Retinal pigment epithelial cell (primary cell): ENCODE measurements around the gene SUGT1.

Source experiments
- DNase-seq: peaks from one replicate; pipeline ENCODE4 v3.0.0-alpha.2; 2010; ENCODE audit warnings: low read depth
- H3K4me3 ChIP-seq: 2 replicates; pipeline ENCODE4 v1.5.1; 2011; ENCODE audit warnings: mild to moderate bottlenecking, low read length, control low read depth, moderate library complexity
- TF ChIP-seq, protein P1 (sequence below): conservative IDR thresholded peaks from 2 replicates; pipeline ENCODE4 v1.5.1; 2011; ENCODE audit warnings: low read depth, low read length, control low read depth, inconsistent platforms

Gene SUGT1

DNA sequence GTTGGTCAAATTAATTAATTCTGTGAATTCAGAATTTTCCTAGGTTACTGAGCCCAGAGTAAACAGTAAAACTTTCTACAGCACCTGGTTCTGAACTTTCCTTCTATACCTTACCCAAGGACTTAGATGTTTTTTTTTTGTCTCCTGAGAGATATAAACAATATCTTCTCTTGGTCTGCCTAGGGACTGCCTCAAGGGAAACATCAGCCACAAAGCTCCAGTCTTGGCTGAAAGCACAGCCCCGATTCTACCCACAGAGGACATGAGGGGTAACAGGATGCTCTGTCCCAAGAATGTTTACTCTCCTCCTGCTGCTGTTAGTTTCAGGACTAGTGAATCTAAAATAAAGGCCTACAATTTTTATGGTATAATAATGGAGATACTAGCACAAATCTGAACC is 72.7 kb downstream of the SUGT1 start:
- H3K4me3 ChIP-seq = no peak overlapping the region
- TF ChIP-seq, protein P1, sequence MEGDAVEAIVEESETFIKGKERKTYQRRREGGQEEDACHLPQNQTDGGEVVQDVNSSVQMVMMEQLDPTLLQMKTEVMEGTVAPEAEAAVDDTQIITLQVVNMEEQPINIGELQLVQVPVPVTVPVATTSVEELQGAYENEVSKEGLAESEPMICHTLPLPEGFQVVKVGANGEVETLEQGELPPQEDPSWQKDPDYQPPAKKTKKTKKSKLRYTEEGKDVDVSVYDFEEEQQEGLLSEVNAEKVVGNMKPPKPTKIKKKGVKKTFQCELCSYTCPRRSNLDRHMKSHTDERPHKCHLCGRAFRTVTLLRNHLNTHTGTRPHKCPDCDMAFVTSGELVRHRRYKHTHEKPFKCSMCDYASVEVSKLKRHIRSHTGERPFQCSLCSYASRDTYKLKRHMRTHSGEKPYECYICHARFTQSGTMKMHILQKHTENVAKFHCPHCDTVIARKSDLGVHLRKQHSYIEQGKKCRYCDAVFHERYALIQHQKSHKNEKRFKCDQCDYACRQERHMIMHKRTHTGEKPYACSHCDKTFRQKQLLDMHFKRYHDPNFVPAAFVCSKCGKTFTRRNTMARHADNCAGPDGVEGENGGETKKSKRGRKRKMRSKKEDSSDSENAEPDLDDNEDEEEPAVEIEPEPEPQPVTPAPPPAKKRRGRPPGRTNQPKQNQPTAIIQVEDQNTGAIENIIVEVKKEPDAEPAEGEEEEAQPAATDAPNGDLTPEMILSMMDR = no peak
- DNase-seq = no peak

DNA sequence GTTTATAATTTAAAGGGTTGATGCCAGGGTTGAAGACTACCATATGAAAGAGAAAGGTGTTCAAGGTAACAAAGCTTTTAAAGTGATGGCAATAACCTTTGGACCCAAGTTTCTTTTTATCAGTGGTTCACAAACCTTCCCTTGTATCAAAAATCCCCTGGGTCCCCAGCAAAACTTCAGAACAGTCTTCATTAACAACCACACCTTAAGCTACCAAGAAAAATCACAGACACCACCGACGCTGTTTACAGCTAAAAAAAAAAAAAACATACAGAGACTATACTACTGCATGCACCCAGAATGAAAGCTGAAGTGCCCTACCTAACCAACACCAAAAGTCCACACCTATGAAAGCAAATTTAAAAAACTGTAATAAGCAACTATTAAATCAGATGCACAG is 73.6 kb downstream of the SUGT1 start:
- no peak for DNase-seq
- TF ChIP-seq, protein P1 = no peak

DNA sequence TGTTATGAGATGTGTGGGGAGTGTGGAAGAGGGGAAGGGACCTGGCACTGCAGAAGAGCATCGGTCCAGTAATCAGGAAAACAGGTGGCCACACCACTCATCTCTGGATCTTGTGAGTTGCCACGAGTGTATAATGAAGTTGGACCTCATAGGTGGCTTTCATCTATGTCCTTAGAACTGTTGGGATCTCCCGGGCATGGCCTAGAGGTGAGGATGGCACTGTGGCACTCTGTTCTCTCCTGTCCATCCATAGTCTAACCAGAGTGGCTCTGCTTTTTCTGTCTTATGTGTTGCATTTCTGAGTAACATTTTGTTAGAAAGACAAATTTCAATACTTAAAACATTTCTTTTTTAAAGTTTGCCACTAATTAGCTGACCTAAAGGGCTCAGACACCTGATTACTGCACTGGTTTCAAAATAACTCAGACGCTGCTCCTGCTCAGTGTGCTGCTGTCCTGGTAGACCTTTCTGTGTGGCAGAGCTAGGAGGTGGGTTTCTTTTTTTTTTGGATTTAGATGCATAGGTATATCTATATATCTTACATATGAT is 81.5 kb downstream of the SUGT1 start:
- DNase-seq = no peak
- TF ChIP-seq, protein P1 = no peak
- no peak overlapping the region for H3K4me3 ChIP-seq

More for the DNA sequence above, 73.6 kb downstream of the SUGT1 start:
- no peak overlapping the region for H3K4me3 ChIP-seq

DNA sequence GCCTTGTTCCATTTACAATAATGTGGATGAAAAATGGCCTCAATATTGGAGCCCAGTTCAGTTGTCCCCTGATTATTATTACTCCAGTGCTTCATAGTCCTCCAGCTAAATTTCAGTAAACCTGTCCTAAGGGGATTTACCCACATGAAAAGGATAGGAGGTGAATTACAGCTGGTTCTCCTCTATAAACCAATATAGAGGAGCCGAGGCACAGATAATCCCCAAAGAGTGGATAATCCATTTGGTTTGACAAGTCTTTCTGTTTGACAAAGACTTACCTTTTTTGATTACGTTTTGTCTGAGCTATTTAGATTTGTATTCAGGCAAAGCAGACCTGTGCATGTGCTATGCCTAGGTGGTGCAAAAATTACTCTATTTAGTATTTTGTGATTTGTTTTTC is 84.3 kb downstream of the SUGT1 start:
- no peak for DNase-seq
- no peak overlapping the region for H3K4me3 ChIP-seq
- TF ChIP-seq, protein P1 = no peak

DNA sequence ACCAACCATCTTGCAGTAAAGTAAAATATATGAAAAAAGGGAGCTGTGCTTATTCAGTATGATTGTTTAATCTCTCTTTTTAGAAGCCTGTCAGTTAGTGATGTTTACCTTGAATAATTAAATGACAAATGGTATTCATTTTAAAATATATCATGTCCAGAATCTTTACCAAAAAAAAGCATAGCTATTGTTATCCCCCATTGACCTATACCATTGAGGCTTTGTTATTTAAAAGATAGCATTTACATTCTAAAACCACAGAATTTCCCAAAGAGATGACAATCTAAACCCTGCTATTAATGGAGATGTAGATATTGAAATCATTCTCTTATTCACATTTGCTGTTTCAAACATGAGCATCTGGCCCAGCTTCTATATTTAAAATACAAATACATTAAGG is 84.8 kb downstream of the SUGT1 start:
- TF ChIP-seq, protein P1 = no peak
- DNase-seq = no peak

DNA sequence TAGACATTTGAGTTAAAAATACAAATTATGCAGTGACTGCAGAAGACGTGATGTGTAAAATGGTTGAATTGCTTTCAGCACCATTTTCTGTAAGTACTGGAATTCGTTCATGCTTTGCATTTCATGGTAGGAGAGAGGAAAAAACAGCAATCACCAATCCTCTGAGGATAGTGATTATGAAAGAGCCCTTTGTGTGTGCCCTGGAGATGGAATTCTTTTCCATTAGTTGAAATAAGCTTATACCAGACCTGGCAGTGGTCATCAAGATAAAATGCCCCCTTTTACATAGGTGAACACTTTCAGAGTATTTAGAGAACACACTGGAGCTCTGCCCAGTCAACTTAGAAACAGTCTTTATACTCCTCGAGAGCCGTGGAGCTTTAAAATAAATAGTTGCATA is 85.3 kb downstream of the SUGT1 start:
- no peak overlapping the region for H3K4me3 ChIP-seq
- TF ChIP-seq, protein P1 = no peak
- peak; percentile 49 for DNase-seq

More for the DNA sequence above, 84.8 kb downstream of the SUGT1 start:
- no peak overlapping the region for H3K4me3 ChIP-seq

DNA sequence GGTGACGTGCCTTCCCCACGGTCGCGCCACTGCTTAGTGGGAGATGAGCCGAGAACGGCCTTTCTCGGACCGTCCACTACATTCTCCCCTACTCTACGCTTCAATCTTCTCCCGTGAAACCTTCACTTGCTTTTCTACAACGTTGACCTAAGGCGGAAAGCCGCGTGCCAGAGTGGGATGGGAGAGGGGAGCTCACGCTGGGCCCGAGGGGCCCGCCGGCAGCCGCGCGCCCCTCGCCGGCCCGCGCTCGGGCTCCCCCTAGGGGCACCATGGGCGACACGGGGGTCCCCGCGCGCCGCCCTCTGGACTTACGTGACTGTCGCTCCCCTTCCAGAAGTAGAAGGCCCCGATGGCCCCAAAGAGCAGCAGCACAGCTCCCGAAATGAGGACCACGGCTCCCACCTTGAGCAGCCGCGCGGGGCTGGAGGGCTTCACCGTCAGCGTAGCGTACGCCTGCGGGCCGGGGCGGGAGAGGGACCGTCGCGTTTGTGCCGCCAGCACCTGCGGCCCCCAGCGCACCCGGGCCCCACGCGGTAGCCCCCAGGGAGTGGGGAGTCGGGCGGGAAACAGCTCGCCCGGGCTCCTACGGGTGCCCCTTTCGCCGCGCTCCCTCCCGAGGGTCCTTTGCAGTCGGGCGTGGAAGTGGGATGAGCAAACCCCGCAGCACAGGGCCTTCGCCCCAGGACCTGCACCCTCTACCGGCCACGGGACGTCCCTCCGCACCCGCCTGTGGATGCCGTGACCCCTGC is 86.3 kb downstream of the SUGT1 start:
- no peak for DNase-seq
- TF ChIP-seq, protein P1 = peak; percentile 48
- H3K4me3 ChIP-seq = peak overlapping the region; percentile 45
